Epithelial cell of proximal tubule (primary cell): Measurements from ENCODE around the gene WDFY4. TPM values are rescaled to one million over a fixed set of nuclear protein-coding genes. Genes with fewer than 3 reads are reported as not detected.

Experiments used
- DNase-seq: peaks from one replicate; pipeline ENCODE4 v3.0.0-alpha.2; 2011; ENCODE audit warnings: low read depth
- H3K4me3 ChIP-seq: 2 replicates; pipeline ENCODE4 v1.5.1; 2011; ENCODE audit warnings: low read depth, mild to moderate bottlenecking, low read length
- CTCF ChIP-seq: conservative IDR thresholded peaks from 2 replicates; pipeline ENCODE4 v1.5.1; 2012; ENCODE audit warnings: low read depth, mild to moderate bottlenecking, low read length
- total RNA-seq: library from RNA; depleted of rRNA; stranded (reverse); fragments of >200 nt; gene quantifications from 2 replicates; pipeline ENCODE4 v1.2.3, GENCODE V29; 2015

The WDFY4 gene
- total RNA-seq, 1 donor from 2014 or later = not detected

GRCh38 chr10:48682265-48682664, 2.4 kb upstream of the WDFY4 start:
- no peak overlapping the region for H3K4me3 ChIP-seq
- no peak for DNase-seq
- TF ChIP-seq CTCF = no peak

- TF ChIP-seq CTCF = no peak
- H3K4me3 ChIP-seq = no peak overlapping the region
- DNase-seq = no peak
These were observed 1.2 kb upstream of the WDFY4 start for GRCh38 chr10:48683424-48683823.

- H3K4me3 ChIP-seq = no peak overlapping the region
- DNase-seq = peak; percentile 10
- TF ChIP-seq CTCF = no peak
These were observed 805 bp upstream of the WDFY4 start for GRCh38 chr10:48683868-48684267.

- no peak for TF ChIP-seq CTCF
- H3K4me3 ChIP-seq = no peak overlapping the region
- DNase-seq = no peak
These were observed 246 bp upstream of the WDFY4 start for GRCh38 chr10:48684463-48684791.

- no peak for TF ChIP-seq CTCF
- no peak for DNase-seq
- no peak overlapping the region for H3K4me3 ChIP-seq
These were observed 1.1 kb downstream of the WDFY4 start for GRCh38 chr10:48685731-48686130.

- TF ChIP-seq CTCF = no peak
- no peak overlapping the region for H3K4me3 ChIP-seq
- no peak for DNase-seq
These were observed 6.4 kb downstream of the WDFY4 start for GRCh38 chr10:48690791-48691660.
